H1 (cell line): Measurements from ENCODE around the gene HTRA1. TPM values are rescaled to one million over a fixed set of nuclear protein-coding genes. Genes with fewer than 3 reads are reported as not detected.

Source experiments
- CTCF ChIA-PET: fragments of 300-600 bp; sonication (Branson Sonifier 250); formaldehyde crosslinking; loops from one replicate; lab custom pipeline; 2021; ENCODE audit not compliant: partially characterized antibody; lab: Charles Lee
- POLR2A ChIA-PET: fragments of 300-600 bp; sonication (Branson Sonifier 250); formaldehyde crosslinking; loops from one replicate; lab custom pipeline; 2021; ENCODE audit warnings: inconsistent platforms; ENCODE audit not compliant: partially characterized antibody; lab: Charles Lee
- DNase-seq, 2 experiments: peaks; one replicate each; pipeline versions ENCODE4 v3.0.0 to v3.0.0-alpha.2; 2010 to 2022; ENCODE audit warnings: low spot score in 2 of 2, low read depth in 1 of 2, mixed read lengths in 1 of 2
- FAIRE-seq: peaks from 2 replicates; lab custom pipeline; 2011; peaks lifted over from hg19 to GRCh38; lab: Jason Lieb, UNC
- H2AFZ ChIP-seq: 2 replicates; pipeline ENCODE4 v1.8.1; 2012; ENCODE audit warnings: low read length, inconsistent platforms
- H2AK5ac ChIP-seq: 2 replicates; pipeline ENCODE4 v1.6.1; 2013; ENCODE audit warnings: low read depth, low read length
- H2BK120ac ChIP-seq: replicated peaks from 2 replicates; pipeline ENCODE3; 2013; ENCODE audit warnings: low read depth, low read length, inconsistent platforms
- H2BK12ac ChIP-seq: 2 replicates; pipeline ENCODE4 v1.6.1; 2013; ENCODE audit warnings: low read depth, low read length
- H2BK15ac ChIP-seq: 2 replicates; pipeline ENCODE4 v1.6.1; 2013; ENCODE audit warnings: low read length
- H2BK20ac ChIP-seq: 2 replicates; pipeline ENCODE4 v1.6.1; 2013; ENCODE audit warnings: low read length
- H2BK5ac ChIP-seq: 2 replicates; pipeline ENCODE4 v1.6.1; 2013; ENCODE audit warnings: low read depth, low read length
- H3K14ac ChIP-seq: 2 replicates; pipeline ENCODE4 v1.6.1; 2013; ENCODE audit warnings: inconsistent platforms; ENCODE audit not compliant: insufficient read length
- H3K18ac ChIP-seq: 2 replicates; pipeline ENCODE4 v1.6.1; 2013; ENCODE audit warnings: low read length; ENCODE audit errors: extremely low read depth
- H3K23ac ChIP-seq: 2 replicates; pipeline ENCODE4 v1.6.1; 2013; ENCODE audit warnings: inconsistent platforms; ENCODE audit not compliant: insufficient read length
- H3K23me2 ChIP-seq: 2 replicates; pipeline ENCODE4 v1.6.1; 2013; ENCODE audit warnings: low read depth, low read length
- H3K27ac ChIP-seq: 2 replicates; pipeline ENCODE4 v1.6.1; 2011; ENCODE audit warnings: low read depth, low read length, inconsistent platforms
- H3K27me3 ChIP-seq, 4 experiments: replicated peaks in 1 of 4; 1 replicate in 1 of 4; 2 replicates in 3 of 4; pipeline versions ENCODE4 v1.6.1 to v1.8.1; 2011 to 2013; ENCODE audit warnings: low read length in 3 of 4, mild to moderate bottlenecking in 3 of 4, inconsistent platforms in 2 of 4, mixed read lengths in 2 of 4, moderate library complexity in 1 of 4; ENCODE audit not compliant: control insufficient read depth in 3 of 4, insufficient read depth in 3 of 4; ENCODE audit errors: extremely low read depth in 1 of 4
- H3K36me3 ChIP-seq, 4 experiments: 2 replicates each; pipeline versions ENCODE4 v1.6.1 to v1.8.1; 2011 to 2013; ENCODE audit warnings: mild to moderate bottlenecking in 4 of 4, low read length in 3 of 4, moderate library complexity in 2 of 4, control low read depth in 1 of 4, inconsistent platforms in 1 of 4; ENCODE audit not compliant: insufficient read depth in 4 of 4, control insufficient read depth in 2 of 4
- H3K4ac ChIP-seq: replicated peaks from 2 replicates; pipeline ENCODE3; 2013; ENCODE audit warnings: low read length, low read depth, mixed read lengths, inconsistent platforms; ENCODE audit not compliant: insufficient read length
- H3K4me1 ChIP-seq, 4 experiments: replicated peaks in 1 of 4; 1 replicate in 1 of 4; 2 replicates in 3 of 4; pipeline versions ENCODE4 v1.6.1 to v1.8.1; 2011 to 2013; ENCODE audit warnings: low read length in 3 of 4, inconsistent platforms in 2 of 4, mixed read lengths in 1 of 4; ENCODE audit not compliant: insufficient read depth in 4 of 4, control insufficient read depth in 3 of 4
- H3K4me2 ChIP-seq, 2 experiments: 2 replicates each; pipeline versions ENCODE4 v1.6.1 to v1.8.1; 2011 to 2013; ENCODE audit warnings: low read depth in 2 of 2, low read length in 2 of 2, control low read depth in 1 of 2, inconsistent platforms in 1 of 2, mild to moderate bottlenecking in 1 of 2; ENCODE audit not compliant: insufficient read depth in 1 of 2
- H3K4me3 ChIP-seq, 4 experiments: fragments of 200-600, 300-600 bp in 1 of 4; sonication (generic), shearing (Covaris generic), sonication (Bioruptor Twin) in 1 of 4; 2 replicates each; pipeline versions ENCODE4 v1.5.1 to v1.8.1; 2011 to 2016; ENCODE audit warnings: low read length in 4 of 4, low read depth in 3 of 4, control low read depth in 2 of 4, inconsistent platforms in 2 of 4, mild to moderate bottlenecking in 2 of 4, mixed read lengths in 1 of 4, moderate library complexity in 1 of 4; ENCODE audit not compliant: insufficient read depth in 2 of 4; ENCODE audit errors: extremely low read depth in 1 of 4
- H3K56ac ChIP-seq: replicated peaks from 2 replicates; pipeline ENCODE3; 2013; ENCODE audit warnings: low read depth, mild to moderate bottlenecking, mixed read lengths, low read length, inconsistent platforms; ENCODE audit not compliant: insufficient read length
- H3K79me1 ChIP-seq: 2 replicates; pipeline ENCODE4 v1.6.1; 2013; ENCODE audit warnings: low read depth, low read length, control low read depth
- H3K79me2 ChIP-seq, 2 experiments: 2 replicates each; pipeline versions ENCODE4 v1.6.1 to v1.8.1; 2012 to 2013; ENCODE audit warnings: low read length in 2 of 2, mild to moderate bottlenecking in 2 of 2, inconsistent platforms in 1 of 2; ENCODE audit not compliant: insufficient read depth in 2 of 2, control insufficient read depth in 1 of 2
- H3K9ac ChIP-seq, 4 experiments: replicated peaks in 1 of 4; 1 replicate in 1 of 4; 2 replicates in 3 of 4; pipeline versions ENCODE4 v1.6.1 to v1.8.1; 2011 to 2013; ENCODE audit warnings: low read depth in 3 of 4, low read length in 3 of 4, control low read depth in 2 of 4, mild to moderate bottlenecking in 2 of 4, moderate library complexity in 2 of 4, inconsistent platforms in 1 of 4; ENCODE audit errors: extremely low read depth in 1 of 4
- H3K9me3 ChIP-seq, 2 experiments: 2 replicates each; pipeline versions ENCODE4 v1.6.1 to v1.8.1; 2012 to 2013; ENCODE audit warnings: mild to moderate bottlenecking in 2 of 2, moderate library complexity in 2 of 2, control low read depth in 1 of 2, inconsistent platforms in 1 of 2, low read depth in 1 of 2, low read length in 1 of 2, mixed read lengths in 1 of 2; ENCODE audit not compliant: insufficient read depth in 2 of 2
- H4K20me1 ChIP-seq, 2 experiments: replicated peaks in 1 of 2; 2 replicates each; pipeline versions ENCODE3 to v1.8.1; 2011 to 2013; ENCODE audit warnings: inconsistent platforms in 2 of 2, low read length in 2 of 2, mild to moderate bottlenecking in 1 of 2; ENCODE audit not compliant: insufficient read depth in 2 of 2, control insufficient read depth in 1 of 2
- H4K5ac ChIP-seq: 2 replicates; pipeline ENCODE4 v1.6.1; 2013; ENCODE audit warnings: low read length, low read depth, mixed read lengths, inconsistent platforms; ENCODE audit not compliant: insufficient read length
- H4K8ac ChIP-seq: 2 replicates; pipeline ENCODE4 v1.8.0; 2013; ENCODE audit warnings: mild to moderate bottlenecking, moderate library complexity, low read length, inconsistent platforms; ENCODE audit not compliant: insufficient read depth; ENCODE audit errors: extremely low read depth
- H4K91ac ChIP-seq: replicated peaks from 2 replicates; pipeline ENCODE3; 2013; ENCODE audit warnings: low read length, mixed read lengths, inconsistent platforms; ENCODE audit not compliant: insufficient read length
- ASH2L ChIP-seq: fragments of 200-600, 300-600 bp; sonication (generic); IDR thresholded peaks from one replicate; pipeline ENCODE4 v1.7.1; 2017; ENCODE audit warnings: low read length
- CREB1 ChIP-seq: IDR thresholded peaks from 2 replicates; pipeline ENCODE4 v1.6.1; 2012; ENCODE audit warnings: inconsistent platforms
- EGR1 ChIP-seq: IDR thresholded peaks from 2 replicates; pipeline ENCODE4 v1.6.1; 2011; ENCODE audit warnings: low read depth, low read length, borderline replicate concordance
- KDM4A ChIP-seq: IDR thresholded peaks from one replicate; pipeline ENCODE4 v1.7.1; 2012; ENCODE audit warnings: low read depth, mild to moderate bottlenecking, moderate library complexity, low read length, inconsistent platforms; ENCODE audit not compliant: severe bottlenecking
- NANOG ChIP-seq: IDR thresholded peaks from 2 replicates; pipeline ENCODE4 v1.6.1; 2011; ENCODE audit warnings: low read length, low read depth, mild to moderate bottlenecking, inconsistent platforms; ENCODE audit not compliant: insufficient read depth, poor library complexity, severe bottlenecking
- PHF8 ChIP-seq: fragments of 200-600 bp; sonication (generic); conservative IDR thresholded peaks from 2 replicates; pipeline ENCODE4 v1.7.1; 2012; ENCODE audit warnings: low read depth, mild to moderate bottlenecking, inconsistent platforms, low read length, moderate library complexity
- RAD21 ChIP-seq, 2 experiments: IDR thresholded peaks in 1 of 2; conservative IDR thresholded peaks in 1 of 2; 2 replicates each; pipeline ENCODE4 v1.6.1; 2011; ENCODE audit warnings: low read depth in 2 of 2, low read length in 2 of 2, improper control_type of control experiment in 1 of 2, inconsistent platforms in 1 of 2, mild to moderate bottlenecking in 1 of 2, moderate library complexity in 1 of 2
- SIRT6 ChIP-seq: IDR thresholded peaks from one replicate; pipeline ENCODE4 v1.7.1; 2012; ENCODE audit warnings: low read length, inconsistent platforms
- SP2 ChIP-seq: IDR thresholded peaks from 2 replicates; pipeline ENCODE4 v1.6.1; 2012; ENCODE audit warnings: mild to moderate bottlenecking, low read length, inconsistent platforms
- SP4 ChIP-seq: IDR thresholded peaks from 2 replicates; pipeline ENCODE4 v1.6.1; 2012; ENCODE audit warnings: low read length, inconsistent platforms
- SUZ12 ChIP-seq: fragments of 200-600 bp; sonication (generic); IDR thresholded peaks from 2 replicates; pipeline ENCODE4 v1.6.1; 2012; ENCODE audit warnings: mild to moderate bottlenecking, inconsistent platforms, low read length, moderate library complexity, mixed read lengths
- TAF7 ChIP-seq: optimal IDR thresholded peaks from 2 replicates; pipeline ENCODE3; 2011; ENCODE audit warnings: low read depth, mild to moderate bottlenecking, inconsistent platforms, low read length, moderate library complexity, borderline replicate concordance
- TCF12 ChIP-seq: IDR thresholded peaks from 2 replicates; pipeline ENCODE4 v1.6.1; 2011; ENCODE audit warnings: low read depth, mild to moderate bottlenecking, low read length
- YY1 ChIP-seq: IDR thresholded peaks from 2 replicates; pipeline ENCODE4 v1.6.1; 2011; ENCODE audit warnings: low read depth, mild to moderate bottlenecking, low read length
- WGBS, 2 experiments: shearing (Covaris generic) in 1 of 2; methylation state at CpG; one replicate each; pipeline versions ENCODE4 v1.1.6 to v1.1.7; 2013 to 2015; ENCODE audit warnings: low lambda C conversion rate in 2 of 2, mixed read lengths in 2 of 2, inconsistent platforms in 1 of 2, low coverage in 1 of 2, missing lambda C conversion rate in 1 of 2; ENCODE audit not compliant: insufficient replicate concordance in 2 of 2, insufficient coverage in 1 of 2, insufficient read length in 1 of 2; ENCODE audit errors: extremely low coverage in 1 of 2, missing lambda C conversion rate in 1 of 2; 5-methylcytosine and 5-hydroxymethylcytosine counted together
- polyA plus RNA-seq, 7 experiments: library from polyadenylated mRNA; depleted of rRNA in 3 of 7; stranded (reverse) in 5 of 7; unstranded in 2 of 7; fragments of >200 nt in 5 of 7; fragments of 200-250 nt in 2 of 7; gene quantifications; 1 replicate in 5 of 7; 2 replicates in 1 of 7; 4 replicates in 1 of 7; pipeline versions ENCODE4 v1.2.1 to v1.2.3, GENCODE V29; 2011 to 2013; ENCODE audit warnings: missing spikeins in 2 of 7, mixed read lengths in 2 of 7
- total RNA-seq: library from RNA; stranded (reverse); fragmentation: NEBNext Ultra II Directional; extraction: Animal tissue kit (Norgen Biotek cat#: 25700); gene quantifications from 2 replicates; pipeline ENCODE4 v1.2.1, GENCODE V29; 2021

The HTRA1 gene
- total and polyA plus RNA-seq, 2 of the 8 experiments (the other 6 are each of a cell fraction or from before 2014, with no cell fraction given) = 15.8 to 20.1 TPM

- Histone ChIP-seq H2BK120ac (no peak overlapping the region), H4K91ac (no peak overlapping the region), H2AFZ (no peak overlapping the region), H3K18ac (no peak overlapping the region), H3K27me3 (peaks cover 3 to 12% (median 10%) of the 10 kb centered on the region in 4 experiments), H3K23ac (no peak overlapping the region), H2BK5ac (no peak overlapping the region), H3K27ac (no peak overlapping the region), H3K23me2 (no peaks in the 10 kb centered on the region), H3K4me2 (no peak overlapping the region), H3K9me3 (0 out of 4 replicates have a peak, but pooled peaks cover 0 to 2% of the 10 kb centered on the region in 2 experiments), H3K36me3 (no peaks in the 10 kb centered on the region), H3K79me2 (no peaks in the 10 kb centered on the region), H3K4me1 (peaks cover 0 to 13% (median 5%) of the 10 kb centered on the region in 4 experiments; a peak in 6 of 7 replicates), H4K5ac (no peak overlapping the region), H2AK5ac (no peak overlapping the region), H3K56ac (no peak overlapping the region), H3K79me1 (no peaks in the 10 kb centered on the region), H3K14ac (no peak overlapping the region), H4K20me1 (no peaks in the 10 kb centered on the region), H4K8ac (no peak overlapping the region), H2BK12ac (no peak overlapping the region), H3K4ac (no peak overlapping the region), H2BK20ac (no peak overlapping the region), H3K4me3 (no peak overlapping the region), H2BK15ac (no peak overlapping the region), H3K9ac (no peak overlapping the region)
- ChIA-PET POLR2A (no interaction called here), CTCF (interaction anchor here (0.8 to 1.7 kb wide), 6 partner anchors 17 to 193 kb away, joined by 3 to 4 read pairs (median 4); no protein-coding TSS in a partner anchor)
- WGBS, 2 experiments = 91% methylated on average over 11 of the region's 11 CpGs; no CpG with 5 or more reads in 1 of the 2 experiments
- no peak for DNase-seq
- FAIRE-seq = no peak
- no peak for TF ChIP-seq SP2
- TF ChIP-seq RAD21 (IDR thresholded peaks at IDR 0.05 in 1 of 2, conservative IDR thresholded peaks at IDR 0.05 in 1 of 2; ENCODE audit: low read depth in 2 of 2, low read length in 2 of 2) = no peak
- no peak for TF ChIP-seq SIRT6
- no peak for TF ChIP-seq YY1
- no peak for TF ChIP-seq NANOG
- no peak for TF ChIP-seq SUZ12
- no peak for TF ChIP-seq TCF12
- TF ChIP-seq EGR1 = no peak
- TF ChIP-seq ASH2L = no peak
- TF ChIP-seq CREB1 = no peak
- no peak for TF ChIP-seq SP4
- no peak for TF ChIP-seq KDM4A
- TF ChIP-seq PHF8 = no peak
- TF ChIP-seq TAF7 = no peak
These were observed 5.8 kb upstream of the HTRA1 start for GRCh38 chr10:122455376-122456079.
